GM21825 (cell line): ENCODE data around the gene UQCR11.

Experiments used
- ATAC-seq: cut with Tn5 transposase; IDR thresholded peaks from one replicate; pipeline ENCODE4 v1.9.1; 2021; ENCODE audit warnings: mild to moderate bottlenecking, moderate library complexity; ENCODE audit not compliant: unreplicated experiment

UQCR11 gene

GRCh38 chr19:1592755-1593500 is 12.3 kb downstream of the UQCR11 start, which contains the start of gene MBD3:
TSS of gene MBD3 (minus strand) at chr19:1592865. CDS start at chr19:1592631, 234 bp downstream.
- peak; percentile 61 for ATAC-seq

GRCh38 chr19:1592024-1592754 is 13.1 kb downstream of the UQCR11 start:
- ATAC-seq, result peak; percentile 64

- ATAC-seq, result no peak
Observed at GRCh38 chr19:1591421-1592023, 13.7 kb downstream of the UQCR11 start.

GRCh38 chr19:1590641-1591397 is 14.4 kb downstream of the UQCR11 start:
- ATAC-seq, result no peak

- no peak for ATAC-seq
Observed at GRCh38 chr19:1587872-1588271, 17.4 kb downstream of the UQCR11 start.

- no peak for ATAC-seq
Observed at GRCh38 chr19:1585243-1585580, 20.1 kb downstream of the UQCR11 start.

- no peak for ATAC-seq
Observed at GRCh38 chr19:1584500-1585242, 20.6 kb downstream of the UQCR11 start.

GRCh38 chr19:1582201-1582600 is 23.1 kb downstream of the UQCR11 start:
- no peak for ATAC-seq

- ATAC-seq, result no peak
Observed at GRCh38 chr19:1580957-1581356, 24.3 kb downstream of the UQCR11 start.

- no peak for ATAC-seq
Observed at GRCh38 chr19:1580382-1580781, 24.9 kb downstream of the UQCR11 start.

- no peak for ATAC-seq
Observed at GRCh38 chr19:1579222-1579621, 26.0 kb downstream of the UQCR11 start.

- no peak for ATAC-seq
Observed at GRCh38 chr19:1577929-1578618, 27.2 kb downstream of the UQCR11 start.

GRCh38 chr19:1577090-1577928 is 28.0 kb downstream of the UQCR11 start:
- no peak for ATAC-seq

- ATAC-seq, result no peak
Observed at GRCh38 chr19:1576242-1577089, 28.8 kb downstream of the UQCR11 start.

- no peak for ATAC-seq
Observed at GRCh38 chr19:1575323-1576241, 29.7 kb downstream of the UQCR11 start.

GRCh38 chr19:1574354-1575136 is 30.7 kb downstream of the UQCR11 start:
- no peak for ATAC-seq
